Transverse colon (tissue), 4 donors: ENCODE measurements around the gene RSU1. TPM values are rescaled to one million over a fixed set of nuclear protein-coding genes. Genes with fewer than 3 reads are reported as not detected.

Source experiments
- DNase-seq: peaks from one replicate; pipeline ENCODE4 v3.0.0-alpha.2; 2019
- H3K27ac ChIP-seq, 4 donors: fragments of 200-600 bp; sonication (generic); 2 replicates each; pipeline ENCODE4 v1.5.1; 2016 to 2018; ENCODE audit warnings: inconsistent platforms in 4 of 4
- H3K27me3 ChIP-seq: fragments of 200-600 bp; sonication (generic); 2 replicates; pipeline ENCODE4 v1.5.1; 2017; ENCODE audit warnings: inconsistent platforms
- H3K36me3 ChIP-seq, 4 donors: fragments of 200-600 bp; sonication (generic); 2 replicates each; pipeline ENCODE4 v1.5.1; 2017 to 2019; ENCODE audit warnings: inconsistent platforms in 4 of 4
- H3K4me1 ChIP-seq, 4 donors: fragments of 200-600 bp; sonication (generic); 2 replicates each; pipeline ENCODE4 v1.5.1; 2017 to 2020; ENCODE audit warnings: inconsistent platforms in 4 of 4
- H3K4me3 ChIP-seq, 4 donors: fragments of 200-600 bp; sonication (generic); 1 replicate in 1 of 4; 2 replicates in 3 of 4; pipeline versions ENCODE4 v1.5.1 to v1.6.1; 2017 to 2019; ENCODE audit warnings: inconsistent platforms in 4 of 4
- H3K9me3 ChIP-seq, 2 donors: fragments of 200-600 bp; sonication (generic); 2 replicates each; pipeline ENCODE4 v1.5.1; 2017 to 2019; ENCODE audit warnings: inconsistent platforms in 2 of 2
- EP300 ChIP-seq: sonication (generic); formaldehyde crosslinking; IDR thresholded peaks from one replicate; pipeline ENCODE4 v1.6.1; 2017; ENCODE audit warnings: antibody characterized with exemption, low read depth
- POLR2A ChIP-seq: fragments of 450-650 bp; IDR thresholded peaks from one replicate; pipeline ENCODE4 v1.6.1; 2016; ENCODE audit warnings: antibody characterized with exemption, mild to moderate bottlenecking, moderate library complexity
- POLR2AphosphoS5 ChIP-seq, 3 donors: sonication (generic); formaldehyde crosslinking; IDR thresholded peaks; one replicate each; pipeline ENCODE4 v1.6.1; 2016; ENCODE audit warnings: antibody characterized with exemption in 3 of 3
- WGBS, 2 donors: methylation state at CpG; one replicate each; pipeline ENCODE4 v1.1.5; 2018; ENCODE audit warnings: low coverage in 1 of 2; 5-methylcytosine and 5-hydroxymethylcytosine counted together
- in situ Hi-C, 4 donors: fragments of 200-750 bp; cut with MboI; loops; one replicate each; pipeline versions ENCODE4 v1.15.0 to v1.15.1; 2017; ENCODE audit warnings: low sequenced_read_pairs in 3 of 4, low pct_ligation_motif_present in 1 of 4, low pct_unique_long_range_greater_than_20kb in 1 of 4
- intact Hi-C: fragments of 100-400 bp; cut with DNase I; formaldehyde crosslinking; loops from one replicate; pipeline ENCODE4 v1.15.1; 2023; ENCODE audit warnings: low total_unique reads
- total RNA-seq, 4 donors: library from RNA; depleted of rRNA; stranded (reverse); fragments of >200 nt; gene quantifications; one replicate each; pipeline ENCODE4 v1.1.0, GENCODE V29; 2016
- TF ChIP-seq, protein P1 (sequence below), 5 experiments: fragments of 200-600 bp in 3 of 5; fragments of 450-650 bp in 2 of 5; sonication (generic) in 3 of 5; IDR thresholded peaks; 1 replicate in 2 of 5; 2 replicates in 3 of 5; pipeline ENCODE4 v1.5.1; 2016 to 2017; ENCODE audit warnings: antibody characterized with exemption in 5 of 5, inconsistent platforms in 3 of 5, mild to moderate bottlenecking in 2 of 5, moderate library complexity in 1 of 5

RSU1 gene
- total RNA-seq, 4 donors from 2014 or later: 25.9 to 132 (median 67.0) TPM

- Histone ChIP-seq H3K27me3 (no peaks in the 10 kb centered on the region), H3K27ac (no peak overlapping the region), H3K36me3 (peaks cover 0 to 24% (median 0%) of the 10 kb centered on the region in 4 donors), H3K4me3 (no peak overlapping the region), H3K4me1 (no peaks in the 10 kb centered on the region), H3K9me3 (peaks cover 6 to 8% of the 10 kb centered on the region in 2 donors)
- DNase-seq: no peak
- TF ChIP-seq POLR2A (no peak), EP300 (no peak), POLR2AphosphoS5 (IDR thresholded peaks at IDR 0.05) (no peak)
- TF ChIP-seq, protein P1, sequence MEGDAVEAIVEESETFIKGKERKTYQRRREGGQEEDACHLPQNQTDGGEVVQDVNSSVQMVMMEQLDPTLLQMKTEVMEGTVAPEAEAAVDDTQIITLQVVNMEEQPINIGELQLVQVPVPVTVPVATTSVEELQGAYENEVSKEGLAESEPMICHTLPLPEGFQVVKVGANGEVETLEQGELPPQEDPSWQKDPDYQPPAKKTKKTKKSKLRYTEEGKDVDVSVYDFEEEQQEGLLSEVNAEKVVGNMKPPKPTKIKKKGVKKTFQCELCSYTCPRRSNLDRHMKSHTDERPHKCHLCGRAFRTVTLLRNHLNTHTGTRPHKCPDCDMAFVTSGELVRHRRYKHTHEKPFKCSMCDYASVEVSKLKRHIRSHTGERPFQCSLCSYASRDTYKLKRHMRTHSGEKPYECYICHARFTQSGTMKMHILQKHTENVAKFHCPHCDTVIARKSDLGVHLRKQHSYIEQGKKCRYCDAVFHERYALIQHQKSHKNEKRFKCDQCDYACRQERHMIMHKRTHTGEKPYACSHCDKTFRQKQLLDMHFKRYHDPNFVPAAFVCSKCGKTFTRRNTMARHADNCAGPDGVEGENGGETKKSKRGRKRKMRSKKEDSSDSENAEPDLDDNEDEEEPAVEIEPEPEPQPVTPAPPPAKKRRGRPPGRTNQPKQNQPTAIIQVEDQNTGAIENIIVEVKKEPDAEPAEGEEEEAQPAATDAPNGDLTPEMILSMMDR (IDR thresholded peaks at IDR 0.05): no peak
- intact Hi-C loops: no loop called here
- in situ Hi-C loops: no loop called here
- WGBS, 2 donors: 95 to 96% methylated on average over 3 of the region's 3 CpGs
These were observed 81.6 kb downstream of the RSU1 start for GRCh38 chr10:16735671-16736070.

DNA sequence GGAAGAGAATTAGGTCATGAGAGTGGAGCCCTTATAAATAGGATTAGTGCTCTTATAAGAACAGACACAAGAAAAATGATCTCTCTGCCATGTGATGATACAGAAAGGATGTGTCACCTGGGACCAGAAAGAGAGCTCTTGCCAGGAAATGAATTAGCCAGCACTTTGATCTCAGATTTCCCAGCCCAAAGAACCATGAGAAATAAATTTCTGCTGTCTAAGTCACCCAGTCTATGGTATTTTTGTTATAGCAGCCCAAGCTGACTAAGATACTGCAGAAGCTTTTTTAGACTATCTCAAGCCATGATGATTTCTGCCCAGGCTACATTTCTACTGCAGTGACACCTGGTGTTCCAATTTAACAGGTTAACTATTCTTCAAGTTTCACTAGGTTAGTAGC is 84.8 kb downstream of the RSU1 start:
- intact Hi-C loops: no loop called here
- Histone ChIP-seq H3K27me3 (no peaks in the 10 kb centered on the region), H3K27ac (no peak overlapping the region), H3K4me3 (no peak overlapping the region), H3K36me3 (peaks cover 0 to 17% (median 0%) of the 10 kb centered on the region in 4 donors), H3K4me1 (no peaks in the 10 kb centered on the region), H3K9me3 (peaks cover 6 to 7% of the 10 kb centered on the region in 2 donors)
- no peak for TF ChIP-seq EP300
- TF ChIP-seq, protein P1 (IDR thresholded peaks at IDR 0.05): no peak
- TF ChIP-seq POLR2A: no peak
- TF ChIP-seq POLR2AphosphoS5 (IDR thresholded peaks at IDR 0.05): no peak
- in situ Hi-C loops: no loop called here
- no peak for DNase-seq

- no peak for DNase-seq
- Histone ChIP-seq H3K36me3 (no peaks in the 10 kb centered on the region), H3K27me3 (no peaks in the 10 kb centered on the region), H3K4me3 (no peak overlapping the region), H3K9me3 (no peaks in the 10 kb centered on the region), H3K27ac (no peak overlapping the region), H3K4me1 (no peaks in the 10 kb centered on the region)
- intact Hi-C loops: no loop called here
- 96 to 100% methylated on average over 3 to 5 of the region's 5 CpGs for WGBS, 2 donors
- in situ Hi-C loops: no loop called here
- TF ChIP-seq POLR2A (no peak), EP300 (no peak), POLR2AphosphoS5 (IDR thresholded peaks at IDR 0.05) (no peak)
- TF ChIP-seq, protein P1 (IDR thresholded peaks at IDR 0.05): no peak
These were observed 89.0 kb downstream of the RSU1 start for GRCh38 chr10:16728266-16728665.

- no peaks in the 10 kb centered on the region for H3K36me3 ChIP-seq
- H3K4me1 ChIP-seq: no peaks in the 10 kb centered on the region
- no peak overlapping the region for H3K27ac ChIP-seq
- no peaks in the 10 kb centered on the region for H3K9me3 ChIP-seq
- WGBS, 2 donors: 92 to 95% methylated on average over 8 of the region's 8 CpGs
- no peaks in the 10 kb centered on the region for H3K27me3 ChIP-seq
- intact Hi-C loops (no loop called here), in situ Hi-C loops (no loop called here)
- TF ChIP-seq, protein P1 (IDR thresholded peaks at IDR 0.05): no peak
- TF ChIP-seq POLR2AphosphoS5 (IDR thresholded peaks at IDR 0.05): no peak
- TF ChIP-seq POLR2A: no peak
- no peak for TF ChIP-seq EP300
- no peak overlapping the region for H3K4me3 ChIP-seq
- DNase-seq: no peak
These were observed 89.6 kb downstream of the RSU1 start for GRCh38 chr10:16727666-16728065.
